K562 (cell line): ENCODE measurements around the gene PSMB2. TPM values are rescaled to one million over a fixed set of nuclear protein-coding genes. Genes with fewer than 3 reads are reported as not detected.

Source experiments
- ATAC-seq: fragments of 200-7000 bp; cut with Tn5 transposase; 3 replicates; pipeline ENCODE4 v1.9.1; 2020; ENCODE audit warnings: moderate library complexity
- BruUV-seq: library from RNA; stranded (reverse); fragments of 400-500 nt; replicated peaks from 2 replicates; lab custom pipeline; 2021; lab: Mats Ljungman, UMichigan
- CTCF ChIA-PET: fragments of 300-600 bp; formaldehyde crosslinking; extraction: SDS; loops from one replicate; lab custom pipeline; 2021; ENCODE audit warnings: low intra/inter-chr PET ratio; lab: Yijun Ruan, JAX
- POLR2A ChIA-PET: fragments of 300-600, 350-650 bp; sonication (Branson Sonifier 250); formaldehyde crosslinking; extraction: SDS; loops from one replicate; lab custom pipeline; 2021; ENCODE audit warnings: antibody characterized with exemption, inconsistent platforms; lab: Yijun Ruan, JAX
- DNase-seq, 4 experiments: peaks; one replicate each; pipeline versions ENCODE4 v3.0.0 to v3.0.0-alpha.2; 2011 to 2018; ENCODE audit warnings: low spot score in 3 of 4, mixed read lengths in 3 of 4; ENCODE audit errors: extremely low read depth in 1 of 4
- FAIRE-seq: peaks from 2 replicates; lab custom pipeline; 2011; peaks lifted over from hg19 to GRCh38; lab: Jason Lieb, UNC
- H2AFZ ChIP-seq: 2 replicates; pipeline ENCODE4 v1.6.0; 2011; ENCODE audit warnings: low read depth, low read length, control low read depth, inconsistent platforms
- H3K27ac ChIP-seq: fragments of 200-600 bp; 3 replicates; pipeline ENCODE4 v1.8.0; 2011; ENCODE audit warnings: low read depth, mild to moderate bottlenecking, control low read depth, inconsistent platforms, low read length, moderate library complexity, mixed read lengths; ENCODE audit errors: extremely low read depth
- H3K27me3 ChIP-seq, 2 experiments: fragments of 300-600 bp in 1 of 2; 2 replicates in 1 of 2; 3 replicates in 1 of 2; pipeline versions ENCODE4 v1.6.0 to v1.8.0; 2011; ENCODE audit warnings: inconsistent platforms in 2 of 2, low read length in 2 of 2, mild to moderate bottlenecking in 1 of 2, mixed read lengths in 1 of 2, moderate library complexity in 1 of 2; ENCODE audit not compliant: control insufficient read depth in 2 of 2, insufficient read depth in 2 of 2
- H3K36me3 ChIP-seq: fragments of 300-600 bp; 3 replicates; pipeline ENCODE4 v1.8.0; 2011; ENCODE audit warnings: mild to moderate bottlenecking, low read length, inconsistent platforms; ENCODE audit not compliant: control insufficient read depth, insufficient read depth
- H3K4me1 ChIP-seq, 2 experiments: fragments of 200-600 bp in 1 of 2; replicated peaks in 1 of 2; 2 replicates in 1 of 2; 3 replicates in 1 of 2; pipeline versions ENCODE4 v1.5.1 to v1.8.0; 2011; ENCODE audit warnings: inconsistent platforms in 2 of 2, low read length in 2 of 2, mild to moderate bottlenecking in 1 of 2, mixed read lengths in 1 of 2, moderate library complexity in 1 of 2; ENCODE audit not compliant: control insufficient read depth in 2 of 2, insufficient read depth in 2 of 2
- H3K4me2 ChIP-seq: 2 replicates; pipeline ENCODE4 v1.6.1; 2011; ENCODE audit warnings: low read length, control low read depth, inconsistent platforms, mixed read lengths; ENCODE audit not compliant: insufficient read depth
- H3K4me3 ChIP-seq: fragments of 200-600 bp; sonication (generic), shearing (Covaris generic); 2 replicates; pipeline ENCODE4 v1.5.1; 2016; ENCODE audit warnings: control low read depth, inconsistent platforms
- H3K79me2 ChIP-seq: fragments of 200-600 bp; 3 replicates; pipeline ENCODE4 v1.8.0; 2011; ENCODE audit warnings: low read length, inconsistent platforms; ENCODE audit not compliant: control insufficient read depth, insufficient read depth
- H3K9ac ChIP-seq, 2 experiments: 2 replicates each; pipeline versions ENCODE4 v1.6.0 to v1.6.1; 2011; ENCODE audit warnings: low read depth in 2 of 2, low read length in 2 of 2, control low read depth in 1 of 2, inconsistent platforms in 1 of 2, mild to moderate bottlenecking in 1 of 2, mixed read lengths in 1 of 2; ENCODE audit not compliant: insufficient read depth in 1 of 2
- H3K9me1 ChIP-seq: one replicate; pipeline ENCODE4 v1.6.0; 2011; ENCODE audit warnings: inconsistent platforms, mild to moderate bottlenecking, low read length, moderate library complexity; ENCODE audit not compliant: control insufficient read depth, insufficient read depth
- H3K9me3 ChIP-seq: replicated peaks from 2 replicates; pipeline ENCODE4 v1.5.1; 2011; ENCODE audit warnings: low read depth, low read length, inconsistent platforms; ENCODE audit not compliant: control insufficient read depth, insufficient read depth
- H4K20me1 ChIP-seq: replicated peaks from 2 replicates; pipeline ENCODE4 v1.6.1; 2011; ENCODE audit warnings: low read length, inconsistent platforms, mixed read lengths; ENCODE audit not compliant: control insufficient read depth, insufficient read depth
- FOSL1 ChIP-seq: fragments of 200-800 bp; sonication (Bioruptor generic); conservative IDR thresholded peaks from 2 replicates; pipeline ENCODE4 v1.6.1; 2016; ENCODE audit warnings: missing genetic modification characterization, missing compliant biosample characterization
- NR3C1 ChIP-seq: sonication (generic); formaldehyde crosslinking; IDR thresholded peaks from 2 replicates; pipeline ENCODE4 v1.8.1; 2022; ENCODE audit warnings: missing genetic modification reagents
- POLR2AphosphoS5 ChIP-seq: IDR thresholded peaks from 2 replicates; pipeline ENCODE4 v1.6.1; 2011; ENCODE audit warnings: mild to moderate bottlenecking, low read depth, low read length, moderate library complexity; ENCODE audit not compliant: control insufficient read depth, insufficient read depth
- SPI1 ChIP-seq: IDR thresholded peaks from 2 replicates; pipeline ENCODE4 v1.6.1; 2011; ENCODE audit warnings: low read depth, low read length, control low read depth, borderline replicate concordance
- TCFL5 ChIP-seq: fragments of 250-450 bp; sonication (Bioruptor Pico); conservative IDR thresholded peaks from 2 replicates; pipeline ENCODE4 v1.6.1; 2021; ENCODE audit warnings: mild to moderate bottlenecking, moderate library complexity, matching md5 sums
- TEAD2 ChIP-seq: fragments of 450-650 bp; IDR thresholded peaks from 2 replicates; pipeline ENCODE4 v1.6.1; 2016; ENCODE audit warnings: missing genetic modification characterization, control low read depth, missing compliant biosample characterization
- TSHZ1 ChIP-seq: fragments of 250-450 bp; sonication (Bioruptor Pico); IDR thresholded peaks from 2 replicates; pipeline ENCODE4 v1.4.0; 2020; ENCODE audit warnings: mild to moderate bottlenecking, moderate library complexity
- ZNF347 ChIP-seq: fragments of 450-650 bp; formaldehyde crosslinking; IDR thresholded peaks from 2 replicates; pipeline ENCODE4 v1.4.0; 2020; ENCODE audit warnings: low read depth, mild to moderate bottlenecking, moderate library complexity
- ZNF507 ChIP-seq: conservative IDR thresholded peaks from 2 replicates; pipeline ENCODE4 v1.6.1; 2017; ENCODE audit warnings: missing genetic modification characterization, missing compliant biosample characterization
- ZNF551 ChIP-seq: fragments of 250-450 bp; sonication (Bioruptor Pico); IDR thresholded peaks from 2 replicates; pipeline ENCODE4 v1.5.0; 2021; ENCODE audit warnings: mild to moderate bottlenecking, moderate library complexity
- WGBS: fragments of 100-300 bp; shearing (Covaris generic); methylation state at CpG from one replicate; pipeline ENCODE4 v1.1.6; 2016; ENCODE audit warnings: low coverage, mixed read lengths; ENCODE audit not compliant: insufficient coverage; ENCODE audit errors: missing lambda C conversion rate; 5-methylcytosine and 5-hydroxymethylcytosine counted together
- in situ Hi-C: fragments of 300-500 bp; cut with MboI; formaldehyde crosslinking; loops from 4 replicates; pipeline ENCODE4 v1.15.0; 2018; ENCODE audit warnings: inconsistent platforms, mixed read lengths
- intact Hi-C: fragments of 100-400 bp; cut with micrococcal nuclease; formaldehyde crosslinking; loops from 2 replicates; pipeline ENCODE4 v1.14.2; 2022
- polyA plus RNA-seq, 8 experiments: library from polyadenylated mRNA; depleted of rRNA in 4 of 8; stranded (reverse) in 5 of 8; unstranded in 3 of 8; fragments of >200 nt; fragmentation: Nextera tagmentation in 2 of 8; fragmentation: Illumina TruSeq in 1 of 8; extraction: Ambion mirVana in 2 of 8; extraction: Trizol in 1 of 8; gene quantifications; 2 replicates each; pipeline versions ENCODE4 v1.2.1 to v1.2.3, GENCODE V29; 2011 to 2014; ENCODE audit warnings: inconsistent platforms in 1 of 8, missing spikeins in 1 of 8
- total RNA-seq, 7 experiments: library from RNA; depleted of rRNA in 6 of 7; stranded (reverse); fragments of >200 nt in 6 of 7; fragmentation: Illumina TruSeq in 2 of 7; extraction: Trizol in 2 of 7; gene quantifications; 2 replicates each; pipeline versions ENCODE4 v1.2.1 to v1.2.3, GENCODE V29; 2011 to 2021; ENCODE audit warnings: low replicate concordance in 1 of 7

Gene PSMB2
- total and polyA plus RNA-seq, 9 of the 15 experiments (the other 6 are each of a cell fraction or from before 2014, with no cell fraction given), result 71.7 to 543 (median 165) TPM

GRCh38 chr1:35575416-35575958, 65.8 kb downstream of the PSMB2 start:
- WGBS, result 48% methylated on average over 5 of the region's 5 CpGs
- FAIRE-seq, result no peak

GRCh38 chr1:35574655-35575415, 66.5 kb downstream of the PSMB2 start:
- in situ Hi-C loops, result no loop called here
- ChIA-PET CTCF (no interaction called here), POLR2A (no interaction called here)
- WGBS, result 47% methylated on average over 30 of the region's 30 CpGs
- Histone ChIP-seq H3K27ac (no peak overlapping the region), H3K9ac (0 out of 4 replicates have a peak overlapping the region, but pooled peaks of 1 of the 2 experiments have one; percentile 46), H3K4me2 (no peak overlapping the region), H3K27me3 (peaks cover 3 to 18% of the 10 kb centered on the region in 2 experiments; a peak in 4 of 5 replicates), H3K9me3 (no peaks in the 10 kb centered on the region), H4K20me1 (no peaks in the 10 kb centered on the region), H3K36me3 (no peaks in the 10 kb centered on the region), H3K4me1 (peaks cover 13 to 40% of the 10 kb centered on the region in 2 experiments), H3K79me2 (no peaks in the 10 kb centered on the region), H3K9me1 (no peaks in the 10 kb centered on the region), H2AFZ (no peak overlapping the region), H3K4me3 (no peak overlapping the region)
- FAIRE-seq, result no peak
- no TSS peak for BruUV-seq
- DNase-seq, result no peak
- TF ChIP-seq ZNF507, result no peak
- no peak for TF ChIP-seq TSHZ1 (CRISPR knock-in tag)
- no peak for TF ChIP-seq NR3C1 (CRISPR knock-in tag)
- no peak for TF ChIP-seq TEAD2 (tag)
- no peak for TF ChIP-seq ZNF551 (CRISPR knock-in tag)
- no peak for TF ChIP-seq FOSL1
- peak; percentile 54; the same call in 1 of the 2 replicates for TF ChIP-seq SPI1
- no peak for TF ChIP-seq ZNF347
- TF ChIP-seq POLR2AphosphoS5, result no peak
- ATAC-seq, result no peak
- intact Hi-C loops, result no loop called here

More at GRCh38 chr1:35575416-35575958, 65.8 kb downstream of the PSMB2 start:
- Histone ChIP-seq H3K36me3 (no peaks in the 10 kb centered on the region), H3K9ac (peak overlapping the region in 1 of 2 experiments; percentile 79; a peak in 1 of 4 replicates), H3K27me3 (peaks cover 3 to 18% of the 10 kb centered on the region in 2 experiments; a peak in 4 of 5 replicates), H3K9me1 (no peaks in the 10 kb centered on the region), H3K4me1 (peaks cover 11 to 40% of the 10 kb centered on the region in 2 experiments), H3K9me3 (no peaks in the 10 kb centered on the region), H3K27ac (no peak overlapping the region), H4K20me1 (no peaks in the 10 kb centered on the region), H2AFZ (no peak overlapping the region), H3K4me2 (no peak overlapping the region), H3K79me2 (no peaks in the 10 kb centered on the region), H3K4me3 (no peak overlapping the region)
- ChIA-PET CTCF (no interaction called here), POLR2A (no interaction called here)
- in situ Hi-C loops, result no loop called here
- ATAC-seq (no peak), DNase-seq (no peak)
- BruUV-seq, result no TSS peak
- intact Hi-C loops, result no loop called here
- TF ChIP-seq TCFL5, result no peak
